NB4 (cell line): ENCODE data around the gene TSPAN11.

Source experiments
- TF ChIP-seq, protein P1 (sequence below): IDR thresholded peaks from one replicate; pipeline ENCODE4 v1.5.1; 2012; ENCODE audit warnings: low read depth, low read length
- TF ChIP-seq, protein P2 (sequence below): IDR thresholded peaks from 2 replicates; pipeline ENCODE4 v1.6.1; 2011; ENCODE audit warnings: low read depth, low read length

DNA sequence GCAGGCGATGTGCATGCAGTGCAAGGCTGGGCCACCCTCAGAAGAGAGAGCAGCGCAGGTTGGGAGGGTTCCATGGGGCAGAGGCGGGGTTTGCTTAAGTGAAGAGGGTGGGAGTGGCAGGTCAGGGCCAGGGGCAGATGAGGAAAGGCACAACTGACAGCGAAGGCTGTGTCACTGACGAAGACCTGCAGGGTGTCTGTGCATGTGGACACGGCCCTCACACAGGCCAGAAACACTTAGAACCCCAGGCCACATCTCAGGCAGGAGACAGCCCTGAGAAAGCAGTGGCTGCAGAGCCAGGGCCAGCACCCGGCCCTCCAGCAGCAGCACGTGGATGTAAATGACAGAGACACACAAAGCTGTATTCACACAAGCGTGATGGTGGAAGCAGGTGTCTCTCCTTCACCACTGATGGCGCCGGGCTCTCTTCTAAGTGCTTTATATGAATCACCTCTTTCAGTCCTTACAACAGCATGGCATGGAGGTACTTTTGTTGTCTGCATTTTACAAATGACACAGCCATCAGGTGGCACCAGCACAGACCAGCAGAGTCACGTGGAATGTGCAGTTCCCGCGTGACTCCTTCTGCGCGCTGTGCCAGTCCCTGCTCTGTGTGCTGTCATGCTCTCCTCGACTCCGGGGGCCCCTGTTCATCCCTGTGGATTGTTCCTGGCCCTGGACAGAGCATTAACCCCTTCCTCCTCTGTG lies 54.6 kb downstream of the TSPAN11 start:
- TF ChIP-seq, protein P1, sequence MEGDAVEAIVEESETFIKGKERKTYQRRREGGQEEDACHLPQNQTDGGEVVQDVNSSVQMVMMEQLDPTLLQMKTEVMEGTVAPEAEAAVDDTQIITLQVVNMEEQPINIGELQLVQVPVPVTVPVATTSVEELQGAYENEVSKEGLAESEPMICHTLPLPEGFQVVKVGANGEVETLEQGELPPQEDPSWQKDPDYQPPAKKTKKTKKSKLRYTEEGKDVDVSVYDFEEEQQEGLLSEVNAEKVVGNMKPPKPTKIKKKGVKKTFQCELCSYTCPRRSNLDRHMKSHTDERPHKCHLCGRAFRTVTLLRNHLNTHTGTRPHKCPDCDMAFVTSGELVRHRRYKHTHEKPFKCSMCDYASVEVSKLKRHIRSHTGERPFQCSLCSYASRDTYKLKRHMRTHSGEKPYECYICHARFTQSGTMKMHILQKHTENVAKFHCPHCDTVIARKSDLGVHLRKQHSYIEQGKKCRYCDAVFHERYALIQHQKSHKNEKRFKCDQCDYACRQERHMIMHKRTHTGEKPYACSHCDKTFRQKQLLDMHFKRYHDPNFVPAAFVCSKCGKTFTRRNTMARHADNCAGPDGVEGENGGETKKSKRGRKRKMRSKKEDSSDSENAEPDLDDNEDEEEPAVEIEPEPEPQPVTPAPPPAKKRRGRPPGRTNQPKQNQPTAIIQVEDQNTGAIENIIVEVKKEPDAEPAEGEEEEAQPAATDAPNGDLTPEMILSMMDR = no peak
- TF ChIP-seq, protein P2, sequence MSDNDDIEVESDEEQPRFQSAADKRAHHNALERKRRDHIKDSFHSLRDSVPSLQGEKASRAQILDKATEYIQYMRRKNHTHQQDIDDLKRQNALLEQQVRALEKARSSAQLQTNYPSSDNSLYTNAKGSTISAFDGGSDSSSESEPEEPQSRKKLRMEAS = no peak
